ENCODE measurements around the gene WDR18.

Gene WDR18

DNA sequence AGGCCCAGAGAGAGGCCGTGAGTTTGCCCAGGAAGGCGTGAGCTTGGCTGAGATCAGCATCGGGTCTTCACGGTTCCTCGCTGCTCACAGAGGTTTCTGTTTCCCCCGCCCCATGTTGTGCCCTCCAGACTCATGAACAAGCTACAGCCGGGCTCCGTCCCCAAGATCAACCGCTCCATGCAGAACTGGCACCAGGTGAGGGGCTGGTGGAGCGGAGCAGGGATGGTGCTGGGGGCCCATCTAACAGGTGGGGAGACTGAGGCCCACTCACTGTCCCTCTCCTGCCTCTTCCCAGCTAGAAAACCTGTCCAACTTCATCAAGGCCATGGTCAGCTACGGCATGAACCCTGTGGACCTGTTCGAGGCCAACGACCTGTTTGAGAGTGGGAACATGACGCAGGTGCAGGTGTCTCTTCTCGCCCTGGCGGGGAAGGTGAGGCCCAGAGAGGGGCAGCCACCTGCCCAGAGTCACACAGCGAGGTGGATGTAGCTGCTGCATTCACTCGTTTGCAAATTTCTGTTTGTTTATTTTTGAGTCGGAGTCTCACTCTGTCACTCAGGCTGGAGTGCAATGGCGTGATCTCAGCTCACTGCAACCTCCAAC, 48.2 kb downstream of the WDR18 start:
- H3K4me3 ChIP-seq (ENCODE audit: low read depth, low read length) = no peak overlapping the region
- DNase-seq (ENCODE audit: low read depth, low spot score) = no peak
- in situ Hi-C loops (cut with HindIII; ENCODE audit: low sequenced_read_pairs) = no loop called here
- TF ChIP-seq, protein P1, sequence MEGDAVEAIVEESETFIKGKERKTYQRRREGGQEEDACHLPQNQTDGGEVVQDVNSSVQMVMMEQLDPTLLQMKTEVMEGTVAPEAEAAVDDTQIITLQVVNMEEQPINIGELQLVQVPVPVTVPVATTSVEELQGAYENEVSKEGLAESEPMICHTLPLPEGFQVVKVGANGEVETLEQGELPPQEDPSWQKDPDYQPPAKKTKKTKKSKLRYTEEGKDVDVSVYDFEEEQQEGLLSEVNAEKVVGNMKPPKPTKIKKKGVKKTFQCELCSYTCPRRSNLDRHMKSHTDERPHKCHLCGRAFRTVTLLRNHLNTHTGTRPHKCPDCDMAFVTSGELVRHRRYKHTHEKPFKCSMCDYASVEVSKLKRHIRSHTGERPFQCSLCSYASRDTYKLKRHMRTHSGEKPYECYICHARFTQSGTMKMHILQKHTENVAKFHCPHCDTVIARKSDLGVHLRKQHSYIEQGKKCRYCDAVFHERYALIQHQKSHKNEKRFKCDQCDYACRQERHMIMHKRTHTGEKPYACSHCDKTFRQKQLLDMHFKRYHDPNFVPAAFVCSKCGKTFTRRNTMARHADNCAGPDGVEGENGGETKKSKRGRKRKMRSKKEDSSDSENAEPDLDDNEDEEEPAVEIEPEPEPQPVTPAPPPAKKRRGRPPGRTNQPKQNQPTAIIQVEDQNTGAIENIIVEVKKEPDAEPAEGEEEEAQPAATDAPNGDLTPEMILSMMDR (IDR thresholded peaks at IDR 0.05; ENCODE audit: low read depth, low read length) = no peak

DNA sequence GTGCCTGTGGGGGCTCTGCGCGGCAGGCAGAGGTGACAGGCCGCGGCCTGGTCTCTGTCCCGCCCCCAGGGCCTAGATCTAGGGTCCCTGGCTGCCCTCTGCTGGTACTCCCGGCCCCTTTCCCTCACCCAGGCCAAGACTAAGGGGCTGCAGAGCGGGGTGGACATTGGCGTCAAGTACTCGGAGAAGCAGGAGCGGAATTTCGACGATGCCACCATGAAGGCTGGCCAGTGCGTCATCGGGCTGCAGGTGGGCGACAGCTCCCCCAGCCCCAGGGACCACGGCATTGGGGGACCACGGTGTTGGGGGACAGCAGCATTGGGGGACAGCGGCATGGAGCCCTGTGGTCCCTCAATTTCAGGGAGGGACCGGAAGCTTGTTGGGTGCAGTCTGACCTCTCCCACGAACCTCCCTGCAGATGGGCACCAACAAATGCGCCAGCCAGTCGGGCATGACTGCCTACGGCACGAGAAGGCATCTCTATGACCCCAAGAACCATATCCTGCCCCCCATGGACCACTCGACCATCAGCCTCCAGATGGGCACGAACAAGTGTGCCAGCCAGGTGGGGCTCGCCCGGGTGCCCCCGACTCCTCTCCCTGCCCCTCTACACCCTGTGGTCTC, 52.0 kb downstream of the WDR18 start:
- in situ Hi-C loops (cut with HindIII; ENCODE audit: low sequenced_read_pairs) = no loop called here
- DNase-seq (ENCODE audit: low read depth, low spot score) = no peak
- TF ChIP-seq, protein P1 (IDR thresholded peaks at IDR 0.05; ENCODE audit: low read depth, low read length) = no peak
- no peak overlapping the region for H3K4me3 ChIP-seq (ENCODE audit: low read depth, low read length)

DNA sequence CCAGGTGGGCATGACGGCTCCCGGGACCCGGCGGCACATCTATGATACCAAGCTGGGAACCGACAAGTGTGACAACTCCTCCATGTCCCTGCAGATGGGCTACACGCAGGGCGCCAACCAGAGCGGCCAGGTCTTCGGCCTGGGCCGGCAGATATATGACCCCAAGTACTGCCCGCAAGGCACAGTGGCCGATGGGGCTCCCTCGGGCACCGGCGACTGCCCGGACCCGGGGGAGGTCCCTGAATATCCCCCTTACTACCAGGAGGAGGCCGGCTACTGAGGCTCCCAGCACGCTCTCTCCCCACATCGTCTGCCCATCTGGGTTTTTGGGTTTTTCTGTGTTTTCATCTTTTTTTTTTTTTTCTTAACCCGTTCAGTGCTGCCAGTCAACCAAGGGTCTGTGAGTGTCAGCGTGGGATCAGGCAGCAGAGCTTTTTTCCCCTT, 53.5 kb downstream of the WDR18 start:
- H3K4me3 ChIP-seq (ENCODE audit: low read depth, low read length) = no peak overlapping the region
- in situ Hi-C loops (cut with HindIII; ENCODE audit: low sequenced_read_pairs) = no loop called here
- TF ChIP-seq, protein P1 (IDR thresholded peaks at IDR 0.05; ENCODE audit: low read depth, low read length) = no peak
- DNase-seq (ENCODE audit: low read depth, low spot score) = no peak

DNA sequence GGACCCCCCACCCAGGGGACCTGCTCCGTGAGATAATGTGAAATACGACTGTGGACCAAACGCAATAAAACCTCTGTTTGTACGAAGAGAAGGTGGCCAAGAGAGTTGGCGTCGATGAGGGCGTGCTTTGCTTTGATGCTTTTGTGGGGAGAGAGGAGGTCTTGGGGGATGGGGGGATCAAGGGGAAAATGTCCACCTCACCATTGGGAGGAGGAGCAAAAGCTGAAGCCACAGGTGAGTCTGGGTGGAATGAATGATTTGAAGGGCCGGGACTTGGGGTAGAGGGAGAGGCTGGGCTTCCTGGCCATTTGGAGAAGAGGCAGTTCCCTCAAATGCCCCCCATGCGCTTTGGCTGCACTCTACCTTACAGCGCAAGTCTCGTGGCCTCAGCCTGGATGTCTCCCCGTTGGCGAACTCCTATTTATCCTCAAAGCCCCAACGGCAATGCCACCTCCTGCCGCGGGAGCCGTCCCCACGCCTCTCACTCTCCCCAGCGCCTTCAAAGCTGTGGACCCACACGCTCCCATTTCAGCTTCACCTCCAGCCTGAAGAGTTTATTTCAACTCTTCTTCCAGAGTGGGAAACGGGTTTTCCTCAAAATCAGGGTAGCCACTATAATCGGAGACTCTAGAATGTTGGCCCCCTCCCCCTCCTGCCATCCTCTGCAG, 55.0 kb downstream of the WDR18 start:
- TF ChIP-seq, protein P1 (IDR thresholded peaks at IDR 0.05; ENCODE audit: low read depth, low read length) = no peak
- in situ Hi-C loops (cut with HindIII; ENCODE audit: low sequenced_read_pairs) = no loop called here
- no peak for DNase-seq (ENCODE audit: low read depth, low spot score)
- peak overlapping the region; percentile 17 for H3K4me3 ChIP-seq (ENCODE audit: low read depth, low read length)

DNA sequence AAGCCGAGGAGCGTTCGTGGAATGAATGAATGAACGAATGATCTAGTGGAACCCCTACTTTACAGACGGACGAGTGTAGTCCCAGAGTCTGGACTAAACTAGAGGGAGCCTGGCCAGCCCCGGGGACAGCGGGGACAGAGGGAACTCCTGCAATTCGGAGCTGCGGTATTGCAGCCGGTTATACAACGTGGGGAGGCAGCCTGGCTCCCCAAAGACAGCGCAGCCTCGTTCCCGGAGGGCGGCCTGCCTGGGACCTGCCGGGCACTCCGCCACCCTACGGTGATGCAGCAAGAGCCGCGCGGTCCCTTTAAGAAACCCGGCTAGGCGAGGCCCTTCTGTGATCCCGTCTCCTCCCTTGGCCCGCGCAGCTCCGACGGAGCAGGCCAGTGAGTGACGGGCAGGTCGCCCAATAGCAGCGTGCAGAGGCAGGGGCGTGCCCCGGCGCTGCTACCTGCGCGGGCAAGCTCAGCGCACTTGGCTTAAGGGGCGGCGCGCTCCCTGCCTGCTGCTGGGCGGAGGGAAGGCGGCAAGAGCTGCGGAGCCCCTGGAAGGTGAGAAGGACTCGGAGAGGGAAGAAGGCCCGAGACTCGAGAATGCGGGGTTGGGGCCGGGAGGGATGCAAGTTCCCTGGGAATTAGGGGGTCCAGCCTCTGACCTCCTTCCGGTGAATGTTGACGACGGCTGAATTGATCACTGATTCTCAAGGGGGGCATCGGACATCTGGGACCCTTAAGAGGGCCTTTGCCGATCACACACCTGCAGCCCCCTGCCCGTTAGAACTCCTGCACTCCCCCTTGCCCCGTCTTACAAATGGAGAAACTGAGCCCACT, 55.7 kb downstream of the WDR18 start, which contains the start of gene ABCA7:
TSS of gene ABCA7 (plus strand) at position 462 of the 830 bp plus-strand sequence. CDS start 1,255 bp downstream, outside the sequence.
- TF ChIP-seq, protein P1 (IDR thresholded peaks at IDR 0.05; ENCODE audit: low read depth, low read length) = no peak
- H3K4me3 ChIP-seq (ENCODE audit: low read depth, low read length) = peak within 1 kb of the TSS; percentile 62
- in situ Hi-C loops (cut with HindIII; ENCODE audit: low sequenced_read_pairs) = no loop called here
- peak; percentile 98 for DNase-seq (ENCODE audit: low read depth, low spot score)

Measured in astrocyte of the spinal cord (primary cell).